GM21390 (cell line): ENCODE measurements around the gene ZMIZ1.

Experiments
- ATAC-seq: cut with Tn5 transposase; IDR thresholded peaks from one replicate; pipeline ENCODE4 v1.9.1; 2021; ENCODE audit not compliant: unreplicated experiment

Gene ZMIZ1

GRCh38 chr10:79224992-79225391 is 156.2 kb downstream of the ZMIZ1 start:
- ATAC-seq, result no peak

GRCh38 chr10:79226391-79227245 is 157.9 kb downstream of the ZMIZ1 start:
- no peak for ATAC-seq

- no peak for ATAC-seq
Measured at GRCh38 chr10:79229071-79229541, 160.3 kb downstream of the ZMIZ1 start.

GRCh38 chr10:79229830-79230327 is 161.1 kb downstream of the ZMIZ1 start:
- no peak for ATAC-seq

- ATAC-seq, result no peak
Measured at GRCh38 chr10:79230328-79230830, 161.6 kb downstream of the ZMIZ1 start.

GRCh38 chr10:79230850-79231249 is 162.1 kb downstream of the ZMIZ1 start:
- ATAC-seq, result no peak

- no peak for ATAC-seq
Measured at GRCh38 chr10:79231908-79232307, 163.1 kb downstream of the ZMIZ1 start.

- no peak for ATAC-seq
Measured at GRCh38 chr10:79232864-79233263, 164.1 kb downstream of the ZMIZ1 start.

- no peak for ATAC-seq
Measured at GRCh38 chr10:79234391-79235315, 165.9 kb downstream of the ZMIZ1 start.

GRCh38 chr10:79235765-79236432 is 167.1 kb downstream of the ZMIZ1 start:
- ATAC-seq, result no peak

GRCh38 chr10:79236433-79236765 is 167.6 kb downstream of the ZMIZ1 start:
- no peak for ATAC-seq

GRCh38 chr10:79237454-79238157 is 168.8 kb downstream of the ZMIZ1 start:
- ATAC-seq, result no peak

GRCh38 chr10:79238158-79238520 is 169.4 kb downstream of the ZMIZ1 start:
- ATAC-seq, result no peak

- ATAC-seq, result no peak
Measured at GRCh38 chr10:79238606-79239005, 169.8 kb downstream of the ZMIZ1 start.

GRCh38 chr10:79239275-79239779 is 170.6 kb downstream of the ZMIZ1 start:
- ATAC-seq, result no peak

GRCh38 chr10:79239924-79240581 is 171.3 kb downstream of the ZMIZ1 start:
- no peak for ATAC-seq

- ATAC-seq, result no peak
Measured at GRCh38 chr10:79241629-79241989, 172.8 kb downstream of the ZMIZ1 start.

GRCh38 chr10:79241990-79242619 is 173.3 kb downstream of the ZMIZ1 start:
- ATAC-seq, result peak; percentile 28

- ATAC-seq, result peak; percentile 25
Measured at GRCh38 chr10:79242620-79243152, 173.9 kb downstream of the ZMIZ1 start.
